Keratinocyte (primary cell): Measurements from ENCODE around the gene CDKN1A.

Source experiments
- EZH2 ChIP-seq: IDR thresholded peaks from one replicate; pipeline ENCODE4 v1.6.1; 2012; ENCODE audit warnings: inconsistent platforms, mild to moderate bottlenecking, low read length, moderate library complexity
- TF ChIP-seq, protein P1 (sequence below), 3 experiments: IDR thresholded peaks in 1 of 3; conservative IDR thresholded peaks in 1 of 3; optimal IDR thresholded peaks in 1 of 3; 2 replicates in 2 of 3; 3 replicates in 1 of 3; pipeline versions ENCODE3 to v1.5.1; 2011; ENCODE audit warnings: low read length in 3 of 3, mild to moderate bottlenecking in 3 of 3, moderate library complexity in 2 of 3, control low read depth in 1 of 3, inconsistent platforms in 1 of 3; ENCODE audit not compliant: insufficient read depth in 2 of 3; ENCODE audit errors: extremely low read depth in 1 of 3

DNA sequence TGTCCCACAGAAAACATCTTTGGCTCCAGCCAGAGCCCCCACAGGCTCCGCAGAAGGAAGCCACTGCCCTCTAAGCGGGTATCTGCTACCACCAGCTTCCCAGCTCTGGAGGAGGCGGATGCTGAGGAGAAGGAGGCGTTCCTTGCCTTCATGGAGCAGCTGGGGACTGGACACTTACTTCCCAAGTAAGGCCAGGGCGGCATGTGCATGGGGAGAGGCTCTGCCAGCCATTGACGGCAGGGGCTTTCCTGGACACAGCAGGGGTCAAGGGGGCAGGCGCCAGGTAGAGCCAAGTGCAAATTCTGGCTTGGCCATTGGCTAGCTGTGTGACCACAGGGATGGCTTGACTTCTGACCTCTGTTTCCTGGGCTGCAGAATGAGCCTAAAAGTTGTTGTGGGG, 37.0 kb downstream of the CDKN1A start:
- TF ChIP-seq, protein P1, sequence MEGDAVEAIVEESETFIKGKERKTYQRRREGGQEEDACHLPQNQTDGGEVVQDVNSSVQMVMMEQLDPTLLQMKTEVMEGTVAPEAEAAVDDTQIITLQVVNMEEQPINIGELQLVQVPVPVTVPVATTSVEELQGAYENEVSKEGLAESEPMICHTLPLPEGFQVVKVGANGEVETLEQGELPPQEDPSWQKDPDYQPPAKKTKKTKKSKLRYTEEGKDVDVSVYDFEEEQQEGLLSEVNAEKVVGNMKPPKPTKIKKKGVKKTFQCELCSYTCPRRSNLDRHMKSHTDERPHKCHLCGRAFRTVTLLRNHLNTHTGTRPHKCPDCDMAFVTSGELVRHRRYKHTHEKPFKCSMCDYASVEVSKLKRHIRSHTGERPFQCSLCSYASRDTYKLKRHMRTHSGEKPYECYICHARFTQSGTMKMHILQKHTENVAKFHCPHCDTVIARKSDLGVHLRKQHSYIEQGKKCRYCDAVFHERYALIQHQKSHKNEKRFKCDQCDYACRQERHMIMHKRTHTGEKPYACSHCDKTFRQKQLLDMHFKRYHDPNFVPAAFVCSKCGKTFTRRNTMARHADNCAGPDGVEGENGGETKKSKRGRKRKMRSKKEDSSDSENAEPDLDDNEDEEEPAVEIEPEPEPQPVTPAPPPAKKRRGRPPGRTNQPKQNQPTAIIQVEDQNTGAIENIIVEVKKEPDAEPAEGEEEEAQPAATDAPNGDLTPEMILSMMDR (optimal IDR thresholded peaks at IDR 0.05 in 1 of 3, IDR thresholded peaks at IDR 0.05 in 1 of 3, conservative IDR thresholded peaks at IDR 0.05 in 1 of 3; ENCODE audit: extremely low read depth in 1 of 3, insufficient read depth in 2 of 3, low read length in 3 of 3) = no peak
- TF ChIP-seq EZH2 = no peak
